Fibroblast of villous mesenchyme (primary cell): ENCODE data around the gene KDM8. TPM values are rescaled to one million over a fixed set of nuclear protein-coding genes. Genes with fewer than 3 reads are reported as not detected.
"Not testable (repeated sequence)": the region's sequence is repeated elsewhere in the genome, so short reads cannot be mapped to it uniquely, and the experiment has no call there.

Source experiments
- DNase-seq: peaks from one replicate; pipeline ENCODE4 v3.0.0-alpha.2; 2010; ENCODE audit warnings: low read depth
- H3K4me3 ChIP-seq: 2 replicates; pipeline ENCODE4 v1.5.1; 2011; ENCODE audit warnings: low read depth, mild to moderate bottlenecking, low read length
- CTCF ChIP-seq: IDR thresholded peaks from 2 replicates; pipeline ENCODE4 v1.5.1; 2012; ENCODE audit warnings: low read depth, mild to moderate bottlenecking, low read length; ENCODE audit not compliant: insufficient read depth
- total RNA-seq: library from RNA; depleted of rRNA; stranded (reverse); fragments of >200 nt; gene quantifications from 2 replicates; pipeline ENCODE4 v1.2.3, GENCODE V29; 2012

KDM8 gene
- total RNA-seq, 1 donor: 3.9 TPM

- TF ChIP-seq CTCF: no peak
- DNase-seq: peak; percentile 88
- no peak overlapping the region for H3K4me3 ChIP-seq
Observed at GRCh38 chr16:27253526-27253930, 50.2 kb downstream of the KDM8 start.

- no peak for TF ChIP-seq CTCF
- no peak overlapping the region for H3K4me3 ChIP-seq
- DNase-seq: peak; percentile 35
Observed at GRCh38 chr16:27254262-27254811, 51.0 kb downstream of the KDM8 start.

GRCh38 chr16:27256861-27257260 lies 53.5 kb downstream of the KDM8 start:
- no peak for DNase-seq
- no peak overlapping the region for H3K4me3 ChIP-seq
- no peak for TF ChIP-seq CTCF

GRCh38 chr16:27257271-27257670 lies 53.9 kb downstream of the KDM8 start:
- no peak for TF ChIP-seq CTCF

GRCh38 chr16:27258241-27258734 lies 55.0 kb downstream of the KDM8 start:
- peak; percentile 84 for DNase-seq
- TF ChIP-seq CTCF: no peak
- no peak overlapping the region for H3K4me3 ChIP-seq

More at GRCh38 chr16:27257271-27257670, 53.9 kb downstream of the KDM8 start:
- DNase-seq: no peak
- no peak overlapping the region for H3K4me3 ChIP-seq

- TF ChIP-seq CTCF: no peak
- no peak for DNase-seq
Observed at GRCh38 chr16:27259710-27260109, 56.4 kb downstream of the KDM8 start.

GRCh38 chr16:27262904-27263423 lies 59.6 kb downstream of the KDM8 start:
- not testable (repeated sequence) for DNase-seq, H3K4me3 ChIP-seq

More at GRCh38 chr16:27259710-27260109, 56.4 kb downstream of the KDM8 start:
- no peak overlapping the region for H3K4me3 ChIP-seq
